NCI-H774 (cell line): Measurements from ENCODE around the gene DNAH7.
"Not testable (repeated sequence)": the region's sequence is repeated elsewhere in the genome, so short reads cannot be mapped to it uniquely, and the experiment has no call there.

Experiments used
- DNase-seq: peaks from one replicate; lab custom pipeline; 2025; lab: John Stamatoyannopoulos, UW

DNAH7 gene

DNA sequence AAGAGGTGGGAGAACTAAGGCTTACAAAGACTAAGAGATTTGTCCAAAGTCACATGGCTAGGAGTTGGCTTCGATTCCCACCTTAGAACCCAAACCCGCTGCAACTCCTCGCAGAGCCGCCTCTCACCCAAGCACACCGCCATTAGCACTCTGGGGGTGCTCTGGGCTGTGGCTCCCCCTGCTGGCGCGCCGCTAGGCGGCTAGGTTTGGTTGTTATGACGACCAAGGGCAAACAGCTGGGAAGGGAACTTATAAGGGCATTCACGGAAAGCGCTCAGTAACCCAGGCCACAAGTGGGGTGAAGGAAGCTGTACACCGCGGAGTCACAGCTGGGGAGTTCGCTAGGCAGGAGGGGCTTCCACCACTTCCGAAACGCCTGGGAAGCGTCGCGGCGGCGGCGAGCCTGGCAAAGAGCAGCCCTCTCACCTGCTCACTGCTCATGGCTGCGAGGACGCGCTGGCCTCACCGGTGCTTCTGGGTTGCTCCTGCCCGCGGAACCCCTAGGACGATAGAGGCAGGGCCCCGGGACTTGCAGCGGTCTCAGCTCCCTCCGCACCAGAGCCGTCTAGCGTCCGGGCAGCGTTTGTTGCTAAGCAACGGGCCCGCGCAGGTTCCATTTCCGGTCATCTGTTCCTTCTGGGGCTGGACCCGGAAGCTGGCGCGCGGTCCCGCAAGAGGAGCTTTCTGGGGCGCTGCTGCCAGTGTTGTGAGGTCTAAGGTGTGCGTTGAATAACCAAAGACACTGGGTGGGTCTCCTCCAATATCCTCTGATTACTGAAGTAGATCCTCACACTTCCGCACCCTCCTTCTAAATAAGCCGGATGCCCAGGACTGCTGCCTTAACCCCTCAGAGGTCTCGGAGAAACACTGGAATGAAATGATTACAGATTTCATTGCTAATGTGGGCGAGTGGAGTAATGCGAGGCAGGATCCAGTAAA, at the start of gene DNAH7:
DNAH7 (minus strand) TSS at position 567 of the 939 bp plus-strand sequence; CDS start at position 441, 126 bp downstream.
- DNase-seq = peak; percentile 88

- DNase-seq = no peak
Observed at GRCh38 chr2:196117214-196117705, 48.6 kb upstream of the DNAH7 start.

DNA sequence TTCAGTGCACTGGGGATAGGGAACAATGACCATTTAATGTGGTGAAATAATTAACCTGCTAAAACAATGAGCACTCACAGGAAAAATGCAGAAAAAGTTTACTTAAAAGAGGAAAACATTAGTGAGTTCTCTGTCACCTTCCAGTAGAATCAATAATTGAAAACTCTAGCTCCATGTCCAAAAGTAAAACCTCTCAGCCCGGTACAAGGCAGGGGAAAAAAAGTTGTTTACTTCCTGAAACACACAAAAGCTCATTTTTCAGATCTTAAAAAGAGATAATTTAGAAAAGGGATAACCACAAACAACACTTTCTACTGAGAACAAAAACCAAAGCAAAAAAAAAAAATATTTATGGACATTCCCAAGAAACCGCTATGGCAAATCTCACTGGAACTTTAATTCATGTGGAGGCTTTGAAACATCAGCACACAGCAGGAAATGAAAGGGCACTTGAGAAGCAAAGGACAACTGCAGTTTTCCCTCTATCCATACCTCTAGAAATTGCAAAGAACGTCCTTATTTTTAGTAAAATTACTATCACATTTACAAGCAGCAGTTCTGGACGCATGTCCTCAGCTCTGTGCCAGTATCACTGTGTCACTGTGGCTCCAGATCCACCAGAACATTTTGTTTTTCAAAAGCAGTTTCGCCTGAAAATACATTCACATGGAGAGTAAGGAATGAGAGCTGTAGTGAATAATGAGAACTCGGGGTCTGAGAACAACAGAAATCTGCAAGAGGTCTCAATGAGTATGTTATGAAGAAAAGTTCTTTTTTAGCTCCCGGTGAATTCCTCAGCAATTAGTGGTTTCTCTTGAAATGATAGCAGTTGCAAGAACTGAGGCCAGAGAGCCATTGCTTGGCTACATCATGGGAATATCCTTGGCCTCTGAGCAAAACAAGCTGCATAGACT, 44.7 kb upstream of the DNAH7 start:
- no peak for DNase-seq

DNA sequence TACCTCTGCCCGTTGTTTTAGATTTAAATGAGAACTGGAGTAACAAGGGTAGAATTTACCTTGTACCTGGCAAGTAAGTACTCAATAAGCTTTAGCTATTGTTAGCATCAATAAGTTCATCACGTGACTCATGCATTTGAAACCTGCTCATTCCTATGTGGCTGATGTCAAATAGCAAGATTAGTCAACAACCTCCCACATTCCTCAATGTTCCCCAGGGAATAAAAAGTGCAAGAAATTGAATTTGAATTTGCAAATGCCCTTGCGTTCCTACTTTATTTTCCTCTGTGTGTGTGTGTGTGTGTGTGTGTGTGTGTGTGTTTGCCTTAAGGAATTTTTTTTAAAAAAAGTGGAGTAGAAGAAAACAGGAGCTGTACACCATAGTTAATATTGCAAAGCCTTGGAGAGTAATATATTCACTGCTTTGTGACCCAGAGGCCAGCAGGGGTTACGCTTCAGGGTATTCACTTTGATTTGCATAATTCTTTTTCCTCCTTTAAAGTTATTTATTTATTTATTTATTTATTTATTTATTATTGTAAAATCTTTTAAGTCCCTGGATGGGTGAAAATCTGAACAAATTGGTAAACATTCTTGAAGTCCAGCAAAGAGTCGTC, 43.9 kb upstream of the DNAH7 start:
- DNase-seq = no peak

DNA sequence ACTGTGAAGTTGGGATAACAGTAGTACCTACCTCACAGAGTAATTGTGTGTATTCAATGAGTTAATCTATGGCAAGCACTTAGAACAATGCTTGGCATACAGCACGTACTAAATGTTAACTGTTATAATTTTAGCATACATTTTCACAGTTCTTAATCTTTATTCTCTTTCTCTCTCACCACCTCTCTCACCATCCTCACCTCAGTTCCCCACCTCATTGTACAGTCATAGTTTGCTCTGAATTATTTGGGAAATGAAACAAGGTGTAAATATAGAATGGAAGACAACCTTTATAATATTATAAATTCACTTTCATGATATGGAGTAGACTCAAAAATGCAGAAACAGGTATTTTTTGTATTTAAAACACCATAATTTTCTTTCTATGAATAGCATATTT, 40.0 kb upstream of the DNAH7 start:
- DNase-seq = no peak

- no peak for DNase-seq
Observed at GRCh38 chr2:196105951-196106350, 37.3 kb upstream of the DNAH7 start.

DNA sequence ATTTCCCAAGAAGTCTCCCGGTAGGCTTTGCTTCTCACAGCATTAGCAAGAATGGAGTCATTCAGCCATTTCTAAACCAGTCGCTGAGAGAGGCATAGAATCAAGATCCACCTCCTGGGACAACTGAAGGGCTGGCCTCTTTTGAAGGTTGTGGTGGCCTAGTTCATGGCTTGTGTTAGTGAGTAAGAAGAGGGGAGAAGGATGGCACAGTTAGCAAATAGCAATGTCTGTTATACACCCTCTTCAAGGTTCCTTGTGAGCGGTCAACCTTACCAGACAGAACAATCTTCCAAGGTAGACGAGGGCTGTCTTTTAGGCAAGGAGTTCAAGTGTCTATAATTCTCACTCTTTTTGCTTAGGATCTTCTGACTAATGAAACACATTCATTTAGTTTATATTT, 35.4 kb upstream of the DNAH7 start:
- no peak for DNase-seq

- DNase-seq = no peak
Observed at GRCh38 chr2:196103626-196104025, 35.0 kb upstream of the DNAH7 start.

- DNase-seq = no peak
Observed at GRCh38 chr2:196101325-196101991, 32.8 kb upstream of the DNAH7 start.

DNA sequence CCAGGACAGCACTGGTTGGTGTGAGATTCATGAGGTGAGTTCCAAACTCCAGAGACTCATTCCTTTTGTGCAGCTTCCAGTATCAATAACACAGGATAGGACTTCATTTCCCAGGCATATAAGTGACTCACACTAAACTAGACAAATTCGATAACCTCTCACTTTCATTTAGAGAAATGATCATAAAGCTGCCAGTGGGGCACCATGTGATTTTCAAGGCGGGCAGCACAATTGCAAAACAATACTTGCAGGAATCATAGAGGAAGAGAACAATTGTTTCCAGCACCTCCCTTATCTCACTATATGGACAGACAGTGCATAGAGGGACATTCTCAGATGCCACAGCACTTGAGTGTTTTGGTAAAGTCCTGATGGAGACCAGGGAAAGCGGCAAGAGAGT, 31.3 kb upstream of the DNAH7 start:
- DNase-seq = no peak

DNA sequence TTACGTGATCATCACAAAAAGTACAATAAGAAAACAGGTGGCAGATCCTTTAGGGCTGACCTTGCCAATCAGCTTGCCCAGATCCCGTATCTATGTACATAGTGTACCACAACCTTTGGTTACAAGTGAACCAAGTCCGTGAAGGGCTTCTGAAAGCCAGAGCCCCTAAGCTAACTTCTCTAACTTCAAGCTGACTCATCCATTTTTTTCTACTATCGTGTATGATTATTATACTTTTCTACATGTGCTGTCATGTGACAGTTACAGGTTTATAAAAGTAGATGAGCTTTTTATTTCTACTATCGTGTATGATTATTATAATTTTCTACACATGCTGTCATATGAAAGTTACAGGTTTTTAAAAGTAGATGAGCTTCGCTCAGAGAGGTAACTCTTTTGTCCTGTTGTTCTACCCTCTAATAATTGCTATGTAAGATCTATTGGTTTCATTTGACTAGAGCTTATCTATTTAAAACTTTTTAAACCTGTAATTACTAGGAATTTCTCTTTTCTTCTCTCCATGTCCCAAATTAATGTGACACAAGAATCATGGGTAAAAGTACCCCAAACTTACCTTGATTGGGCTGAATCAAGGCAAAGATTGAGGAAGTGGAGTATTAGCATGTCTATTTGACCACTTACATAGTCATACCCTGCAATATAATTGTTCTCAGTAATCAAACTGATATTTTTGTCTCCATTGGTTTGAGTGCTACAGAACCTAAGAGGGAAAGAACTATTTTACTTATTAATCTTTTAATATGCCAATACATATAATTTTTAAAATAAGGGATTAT, 29.4 kb upstream of the DNAH7 start:
- DNase-seq = no peak

GRCh38 chr2:196096982-196097745, 28.5 kb upstream of the DNAH7 start:
- DNase-seq = no peak

GRCh38 chr2:196096264-196096663, 27.6 kb upstream of the DNAH7 start:
- DNase-seq = no peak

DNA sequence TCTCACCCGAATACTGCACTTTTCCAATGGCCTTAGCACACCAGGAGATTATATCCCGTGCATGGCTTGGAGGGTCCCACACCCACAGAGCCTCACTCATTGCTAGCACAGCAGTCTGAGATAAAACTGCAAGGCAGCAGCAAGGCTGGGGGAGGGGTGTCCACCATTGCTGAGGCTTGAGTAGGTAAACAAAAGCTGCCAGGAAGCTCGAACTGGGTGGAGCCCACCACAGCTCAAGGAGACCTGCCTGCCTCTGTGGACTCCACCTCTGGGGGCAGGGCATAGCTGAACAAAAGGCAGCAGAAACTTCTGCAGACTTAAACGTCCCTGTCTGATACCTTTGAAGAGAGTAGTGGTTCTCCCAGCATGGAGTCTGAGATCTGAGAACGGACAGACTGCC, 20.8 kb upstream of the DNAH7 start:
- DNase-seq = not testable (repeated sequence)

DNA sequence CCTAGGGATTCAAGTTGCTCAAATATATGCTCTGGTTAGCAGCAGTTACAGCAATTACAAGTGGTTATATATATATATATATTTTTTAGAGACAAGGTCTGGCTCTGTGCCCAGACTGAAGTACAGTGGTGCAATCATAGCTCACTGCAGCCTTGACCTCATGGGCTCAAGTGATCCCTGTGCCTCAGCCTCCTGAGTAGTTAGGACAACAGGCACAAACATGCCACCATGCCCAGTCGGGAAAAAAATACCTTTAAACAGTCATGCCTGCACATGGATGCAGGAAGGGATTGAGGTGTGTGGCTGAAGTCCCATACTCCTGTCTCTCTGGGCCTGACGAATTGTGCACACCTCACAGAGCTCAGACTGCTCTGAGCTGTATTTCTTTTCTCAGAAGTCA, 19.6 kb upstream of the DNAH7 start:
- no peak for DNase-seq

DNA sequence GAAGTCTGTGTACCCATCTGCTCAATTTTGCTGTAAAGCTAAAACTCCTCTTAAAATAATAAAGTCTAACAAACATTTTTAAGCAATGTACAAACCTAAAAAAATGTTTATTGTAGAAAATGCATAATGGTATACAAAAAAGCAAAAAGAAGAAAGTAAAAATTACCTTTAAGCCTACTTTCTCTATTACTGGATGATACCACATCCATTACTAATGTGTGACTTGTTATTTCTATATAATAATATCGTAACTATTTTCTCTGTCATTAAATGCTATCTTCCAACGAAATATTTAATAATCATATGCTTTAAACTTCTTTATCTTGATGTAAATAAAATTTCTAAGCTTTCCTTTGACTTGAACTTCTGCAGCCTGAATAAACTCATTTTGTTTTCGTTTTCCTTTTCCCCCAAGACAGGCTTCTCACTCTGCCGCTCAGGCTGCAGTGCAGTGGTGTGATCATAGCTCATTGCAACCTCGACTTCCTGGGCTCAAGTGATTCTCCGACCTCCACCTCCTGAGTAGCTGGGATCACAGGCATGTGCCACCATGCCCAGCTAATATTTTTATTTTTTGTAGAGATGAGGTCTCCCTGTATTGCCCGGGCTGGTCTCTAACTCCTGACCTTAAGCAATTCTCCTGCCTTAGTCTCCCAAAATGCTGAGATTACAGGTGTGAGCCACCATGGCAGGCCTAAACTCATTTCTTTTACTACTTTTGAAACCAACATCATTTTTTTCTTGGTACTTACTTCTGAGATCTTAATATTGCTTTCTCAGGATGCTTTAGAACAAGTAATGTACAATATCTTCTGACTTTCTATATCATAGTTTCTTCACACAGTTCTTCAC, 18.1 kb upstream of the DNAH7 start:
- DNase-seq = no peak

DNA sequence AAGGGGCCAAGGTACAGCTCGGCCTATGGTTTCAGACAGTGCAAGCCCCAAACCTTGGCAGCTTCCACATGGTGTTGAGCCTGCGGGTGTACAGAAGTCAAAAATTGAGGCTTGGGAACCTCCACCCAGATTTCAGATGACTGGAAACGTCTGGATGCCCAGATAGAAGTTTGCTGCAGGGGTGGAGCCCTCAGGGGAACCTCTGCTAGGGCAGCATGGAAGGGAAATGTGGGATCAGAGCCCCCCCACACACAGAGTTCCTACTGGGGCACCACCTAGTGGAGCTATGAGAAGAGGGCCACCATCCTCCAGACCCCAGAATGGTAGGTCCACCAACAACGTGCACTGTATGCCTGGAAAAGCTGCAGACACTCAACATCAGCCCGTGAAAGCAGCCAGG, 15.0 kb upstream of the DNAH7 start:
- DNase-seq = no peak

DNA sequence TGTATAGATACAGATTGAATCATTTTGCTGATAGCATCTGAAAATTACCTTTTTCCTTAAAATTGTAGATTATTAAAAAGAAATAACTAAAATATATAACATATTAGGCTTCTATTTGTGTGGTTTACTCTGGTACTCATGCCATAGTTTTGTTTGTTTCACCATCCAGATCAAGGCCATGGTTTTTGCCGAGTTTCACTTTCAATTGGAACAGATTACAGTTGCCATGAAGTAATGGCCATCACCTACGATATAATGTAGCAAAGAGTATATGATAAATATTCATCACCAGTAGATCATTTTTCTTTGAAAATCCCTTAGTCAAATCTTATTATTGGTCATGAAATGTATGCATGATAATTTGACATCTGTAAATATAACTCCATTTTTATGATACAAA, 11.9 kb upstream of the DNAH7 start:
- DNase-seq = no peak

- no peak for DNase-seq
Observed at GRCh38 chr2:196079052-196079451, 10.4 kb upstream of the DNAH7 start.
